H9 (cell line): ENCODE data around the gene PPM1H. TPM values are rescaled to one million over a fixed set of nuclear protein-coding genes. Genes with fewer than 3 reads are reported as not detected.

Source experiments
- DNase-seq: peaks from one replicate; pipeline ENCODE4 v3.0.0-alpha.2; 2017
- H2AFZ ChIP-seq: one replicate; pipeline ENCODE4 v1.6.1; 2013; ENCODE audit warnings: mild to moderate bottlenecking, low read length, control low read depth, moderate library complexity
- H2AK5ac ChIP-seq: 2 replicates; pipeline ENCODE4 v1.6.1; 2013; ENCODE audit warnings: low read length, control low read depth, mixed read lengths; ENCODE audit not compliant: insufficient read length
- H2BK120ac ChIP-seq: one replicate; pipeline ENCODE4 v1.6.1; 2013; ENCODE audit warnings: low read depth, mild to moderate bottlenecking, low read length, control low read depth, inconsistent platforms; ENCODE audit not compliant: poor library complexity, severe bottlenecking
- H2BK12ac ChIP-seq: 2 replicates; pipeline ENCODE4 v1.6.1; 2013; ENCODE audit warnings: low read length, control low read depth, mixed read lengths, low read depth; ENCODE audit not compliant: insufficient read length
- H2BK15ac ChIP-seq: 2 replicates; pipeline ENCODE4 v1.6.1; 2013; ENCODE audit warnings: low read depth, low read length, control low read depth
- H2BK20ac ChIP-seq: one replicate; pipeline ENCODE4 v1.6.1; 2013; ENCODE audit warnings: low read depth, mild to moderate bottlenecking, low read length, control low read depth, inconsistent platforms; ENCODE audit not compliant: poor library complexity, severe bottlenecking
- H2BK5ac ChIP-seq: 2 replicates; pipeline ENCODE4 v1.6.1; 2013; ENCODE audit warnings: low read length, control low read depth, mixed read lengths; ENCODE audit not compliant: insufficient read length
- H3K14ac ChIP-seq: 2 replicates; pipeline ENCODE4 v1.6.1; 2013; ENCODE audit warnings: low read length, control low read depth; ENCODE audit not compliant: insufficient read depth
- H3K18ac ChIP-seq: 2 replicates; pipeline ENCODE4 v1.6.1; 2013; ENCODE audit warnings: low read depth, mild to moderate bottlenecking, mixed read lengths, low read length, control low read depth; ENCODE audit not compliant: insufficient read length
- H3K23ac ChIP-seq: 2 replicates; pipeline ENCODE4 v1.6.1; 2013; ENCODE audit warnings: low read length, control low read depth, mixed read lengths, low read depth; ENCODE audit not compliant: insufficient read length
- H3K23me2 ChIP-seq: 2 replicates; pipeline ENCODE4 v1.6.1; 2013; ENCODE audit warnings: low read depth, mild to moderate bottlenecking, mixed read lengths, low read length, control low read depth; ENCODE audit not compliant: insufficient read length, poor library complexity, severe bottlenecking
- H3K27ac ChIP-seq: 2 replicates; pipeline ENCODE4 v1.5.1; 2013; ENCODE audit warnings: low read length, control low read depth, mixed read lengths, low read depth; ENCODE audit not compliant: insufficient read length
- H3K27me3 ChIP-seq: 2 replicates; pipeline ENCODE4 v1.6.1; 2013; ENCODE audit warnings: low read length, control low read depth, inconsistent platforms; ENCODE audit not compliant: insufficient read depth
- H3K4ac ChIP-seq: 2 replicates; pipeline ENCODE4 v1.6.1; 2013; ENCODE audit warnings: low read depth, mild to moderate bottlenecking, control low read depth, inconsistent platforms, low read length, moderate library complexity
- H3K4me1 ChIP-seq: 2 replicates; pipeline ENCODE4 v1.6.1; 2013; ENCODE audit warnings: low read length, control low read depth, inconsistent platforms; ENCODE audit not compliant: insufficient read depth
- H3K4me2 ChIP-seq: 2 replicates; pipeline ENCODE4 v1.6.1; 2013; ENCODE audit warnings: low read length, control low read depth, mixed read lengths; ENCODE audit not compliant: insufficient read length, insufficient read depth
- H3K56ac ChIP-seq: 2 replicates; pipeline ENCODE4 v1.6.1; 2013; ENCODE audit warnings: low read depth, mild to moderate bottlenecking, mixed read lengths, low read length, control low read depth; ENCODE audit not compliant: insufficient read length
- H3K79me1 ChIP-seq: 2 replicates; pipeline ENCODE4 v1.6.1; 2013; ENCODE audit warnings: low read depth, mild to moderate bottlenecking, moderate library complexity, low read length, control low read depth, inconsistent platforms; ENCODE audit not compliant: insufficient read depth, poor library complexity, severe bottlenecking
- H3K79me2 ChIP-seq: 2 replicates; pipeline ENCODE4 v1.6.1; 2013; ENCODE audit warnings: low read length, control low read depth, inconsistent platforms; ENCODE audit not compliant: insufficient read depth
- H3K9ac ChIP-seq: 2 replicates; pipeline ENCODE4 v1.6.1; 2013; ENCODE audit warnings: low read length, control low read depth, mixed read lengths; ENCODE audit not compliant: insufficient read length; ENCODE audit errors: extremely low read depth
- H3K9me3 ChIP-seq: one replicate; pipeline ENCODE4 v1.6.1; 2013; ENCODE audit warnings: low read depth, low read length, inconsistent platforms; ENCODE audit not compliant: control insufficient read depth
- H3T11ph ChIP-seq: one replicate; pipeline ENCODE4 v1.6.1; 2013; ENCODE audit warnings: mild to moderate bottlenecking, low read length, control low read depth, inconsistent platforms
- H4K20me1 ChIP-seq: one replicate; pipeline ENCODE4 v1.6.1; 2013; ENCODE audit not compliant: control insufficient read depth, insufficient read length, insufficient read depth
- H4K5ac ChIP-seq: 2 replicates; pipeline ENCODE4 v1.6.1; 2013; ENCODE audit warnings: low read depth, mild to moderate bottlenecking, mixed read lengths, low read length, control low read depth; ENCODE audit not compliant: insufficient read length
- H4K8ac ChIP-seq: replicated peaks from 2 replicates; pipeline ENCODE4 v1.6.1; 2013; ENCODE audit warnings: low read length, control low read depth, mixed read lengths, low read depth; ENCODE audit not compliant: insufficient read length
- H4K91ac ChIP-seq: 2 replicates; pipeline ENCODE4 v1.6.1; 2013; ENCODE audit warnings: low read depth, mild to moderate bottlenecking, moderate library complexity, mixed read lengths, low read length, control low read depth; ENCODE audit not compliant: insufficient read length
- H3K27ac Mint-ChIP-seq, 3 experiments: 2 replicates in 2 of 3; 3 replicates in 1 of 3; pipeline ENCODE4 v1.8.0; 2020 to 2021; ENCODE audit warnings: mixed read lengths in 3 of 3, mild to moderate bottlenecking in 1 of 3, moderate library complexity in 1 of 3
- H3K27me3 Mint-ChIP-seq: 2 replicates; pipeline ENCODE4 v1.8.0; 2021; ENCODE audit warnings: low read depth, mild to moderate bottlenecking, moderate library complexity, mixed read lengths
- H3K36me3 Mint-ChIP-seq, 3 experiments: 2 replicates in 2 of 3; 3 replicates in 1 of 3; pipeline ENCODE4 v1.8.0; 2020 to 2021; ENCODE audit warnings: low read depth in 3 of 3, mixed read lengths in 3 of 3; ENCODE audit not compliant: insufficient read depth in 1 of 3
- H3K4me1 Mint-ChIP-seq, 2 experiments: 2 replicates each; pipeline ENCODE4 v1.8.0; 2020; ENCODE audit warnings: mixed read lengths in 2 of 2
- H3K4me3 Mint-ChIP-seq, 2 experiments: 2 replicates in 1 of 2; 3 replicates in 1 of 2; pipeline ENCODE4 v1.8.0; 2020 to 2021; ENCODE audit warnings: mild to moderate bottlenecking in 2 of 2, mixed read lengths in 2 of 2, moderate library complexity in 1 of 2
- H3K9me3 Mint-ChIP-seq, 2 experiments: 2 replicates in 1 of 2; 3 replicates in 1 of 2; pipeline ENCODE4 v1.8.0; 2020; ENCODE audit warnings: mild to moderate bottlenecking in 2 of 2, mixed read lengths in 2 of 2, moderate library complexity in 1 of 2
- CTCF ChIP-seq: fragments of 200-600 bp; sonication (generic); conservative IDR thresholded peaks from 3 replicates; pipeline ENCODE4 v1.8.0; 2021; ENCODE audit warnings: antibody characterized with exemption, mild to moderate bottlenecking
- whole genome bisulfite sequencing: extraction: QIAGEN DNeasy Blood & Tissue Kit; methylation state at CpG from one replicate; pipeline ENCODE4 v1.1.7; 2013; ENCODE audit warnings: missing lambda C conversion rate, low lambda C conversion rate, mixed read lengths; ENCODE audit not compliant: insufficient read length; ENCODE audit errors: extremely low coverage; 5-methylcytosine and 5-hydroxymethylcytosine counted together
- total RNA-seq: library from RNA; stranded (reverse); gene quantifications from 2 replicates; pipeline ENCODE4 v1.2.1, GENCODE V29; 2021

PPM1H gene
- total RNA-seq, 1 experiment from 2014 or later: 22.1 TPM

GRCh38 chr12:62738105-62738504 lies 196.8 kb downstream of the PPM1H start:
- Histone ChIP-seq H3K79me2 (no peaks in the 10 kb centered on the region), H3K18ac (no peak overlapping the region), H4K91ac (no peak overlapping the region), H3K4me1 (peaks cover 6% of the 10 kb centered on the region; the same call in 1 of the 2 replicates), H2AK5ac (no peak overlapping the region), H2BK12ac (no peak overlapping the region), H3T11ph (no peak overlapping the region), H4K5ac (no peak overlapping the region), H2AFZ (no peak overlapping the region), H3K23ac (no peak overlapping the region), H2BK20ac (no peak overlapping the region), H3K27ac (no peak overlapping the region), H4K8ac (no peak overlapping the region), H2BK15ac (no peak overlapping the region), H3K27me3 (no peaks in the 10 kb centered on the region), H3K9me3 (no peaks in the 10 kb centered on the region), H3K4me2 (no peak overlapping the region), H3K79me1 (no peaks in the 10 kb centered on the region), H3K23me2 (no peaks in the 10 kb centered on the region), H2BK120ac (no peak overlapping the region), H4K20me1 (no peaks in the 10 kb centered on the region), H2BK5ac (no peak overlapping the region), H3K14ac (no peak overlapping the region), H3K4ac (no peak overlapping the region), H3K9ac (no peak overlapping the region), H3K56ac (no peak overlapping the region)
- Mint-ChIP-seq H3K4me1 (peaks cover 39% of the 10 kb centered on the region in 2 experiments), H3K27me3 (no peaks in the 10 kb centered on the region), H3K9me3 (no peaks in the 10 kb centered on the region), H3K4me3 (no peak overlapping the region), H3K27ac (no peak overlapping the region), H3K36me3 (peaks cover 4 to 9% (median 7%) of the 10 kb centered on the region in 3 experiments; a peak in 3 of 7 replicates)
- TF ChIP-seq CTCF: no peak
- DNase-seq: no peak
- WGBS: no CpG with 5 or more reads among the region's 3 CpGs
